Mononuclear cell (primary cell): ENCODE data around the gene PCCA. TPM values are rescaled to one million over a fixed set of nuclear protein-coding genes. Genes with fewer than 3 reads are reported as not detected.
"Not testable (repeated sequence)": the region's sequence is repeated elsewhere in the genome, so short reads cannot be mapped to it uniquely, and the experiment has no call there.

ENCODE experiments used
- H3K27me3 ChIP-seq: 2 replicates; pipeline ENCODE4 v1.6.0; 2011; ENCODE audit warnings: low read length, control low read depth; ENCODE audit not compliant: insufficient read depth
- H3K4me1 ChIP-seq: 2 replicates; pipeline ENCODE4 v1.5.1; 2011; ENCODE audit warnings: mild to moderate bottlenecking, low read length, control low read depth; ENCODE audit not compliant: insufficient read depth
- H3K4me3 ChIP-seq: 2 replicates; pipeline ENCODE4 v1.5.1; 2011; ENCODE audit warnings: mild to moderate bottlenecking, low read length, moderate library complexity
- H3K9me3 ChIP-seq: 2 replicates; pipeline ENCODE4 v1.5.1; 2011; ENCODE audit warnings: low read depth, mild to moderate bottlenecking, control low read depth, low read length
- total RNA-seq: library from RNA; depleted of rRNA; stranded (reverse); fragments of >200 nt; gene quantifications from one replicate; pipeline ENCODE4 v1.2.3, GENCODE V29; 2012

PCCA gene
- total RNA-seq, 1 donor = 7.9 TPM

DNA sequence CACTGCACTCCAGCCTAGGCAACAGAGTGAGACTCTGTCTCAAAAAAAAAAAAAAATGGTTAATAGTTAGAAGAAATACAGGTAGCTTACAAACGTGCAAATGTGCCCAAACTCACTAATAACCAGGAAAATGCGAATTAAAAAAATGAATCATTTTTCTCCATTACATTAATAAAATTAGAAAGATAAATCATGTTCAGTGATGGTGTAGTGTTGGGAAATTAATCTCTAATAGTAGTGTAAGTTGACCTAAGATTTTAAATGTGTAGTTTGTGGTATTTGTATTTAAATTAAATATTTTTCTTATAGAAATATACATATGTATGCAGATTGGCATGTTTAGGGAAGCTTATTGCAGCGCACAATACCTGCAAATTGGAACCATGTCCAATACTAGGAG lies 57.6 kb downstream of the PCCA start:
- H3K27me3 ChIP-seq = no peaks in the 10 kb centered on the region
- no peaks in the 10 kb centered on the region for H3K9me3 ChIP-seq
- no peaks in the 10 kb centered on the region for H3K4me1 ChIP-seq
- H3K4me3 ChIP-seq = no peak overlapping the region

DNA sequence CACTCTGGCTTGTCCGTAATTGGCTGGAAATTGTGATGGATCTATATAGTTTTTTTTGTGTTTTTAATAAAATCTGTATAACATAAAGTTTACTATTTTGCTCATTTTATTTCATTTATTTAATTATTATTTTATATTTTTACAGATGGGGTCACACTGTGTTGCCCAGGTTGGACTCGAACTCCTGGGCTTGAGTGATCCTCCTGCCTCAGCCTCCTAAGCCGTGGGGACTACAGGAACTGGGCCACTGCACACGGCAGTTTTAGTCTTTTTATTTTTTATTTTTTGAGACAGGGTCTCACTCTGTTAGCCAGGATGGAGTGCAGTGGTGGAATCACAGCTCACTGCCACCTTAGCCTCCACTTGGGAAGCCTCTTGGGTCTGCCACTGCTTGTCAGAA lies 58.9 kb downstream of the PCCA start:
- Histone ChIP-seq H3K27me3 (no peaks in the 10 kb centered on the region), H3K4me1 (no peaks in the 10 kb centered on the region), H3K4me3 (no peak overlapping the region), H3K9me3 (no peaks in the 10 kb centered on the region)

- no peak overlapping the region for H3K4me3 ChIP-seq
- no peaks in the 10 kb centered on the region for H3K27me3 ChIP-seq
- no peaks in the 10 kb centered on the region for H3K4me1 ChIP-seq
- no peaks in the 10 kb centered on the region for H3K9me3 ChIP-seq
Measured at GRCh38 chr13:100148422-100148821, 59.5 kb downstream of the PCCA start.

DNA sequence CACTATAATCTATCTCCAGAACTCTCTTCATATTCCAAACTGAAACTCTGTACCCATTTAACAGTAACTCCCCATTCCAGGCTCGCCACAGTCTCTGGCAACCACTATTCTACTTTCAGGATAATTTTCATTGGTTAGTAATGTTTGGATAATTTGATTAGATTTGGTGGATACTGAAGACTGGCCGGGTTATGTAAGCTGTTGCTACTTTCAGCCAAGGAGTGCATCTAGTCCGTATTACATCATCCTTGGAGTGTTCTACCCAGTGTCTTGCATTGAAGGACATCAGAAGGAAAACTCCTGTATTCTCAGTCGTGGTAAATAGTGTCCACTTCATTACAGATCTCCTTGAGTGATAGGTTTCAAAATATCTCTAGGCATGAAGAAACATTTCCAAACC lies 60.5 kb downstream of the PCCA start:
- Histone ChIP-seq H3K4me3 (no peak overlapping the region), H3K4me1 (no peaks in the 10 kb centered on the region), H3K27me3 (no peaks in the 10 kb centered on the region), H3K9me3 (no peaks in the 10 kb centered on the region)

GRCh38 chr13:100150711-100151110 lies 61.8 kb downstream of the PCCA start:
- H3K27me3 ChIP-seq, H3K4me1 ChIP-seq, H3K9me3 ChIP-seq, H3K4me3 ChIP-seq: not testable (repeated sequence)

DNA sequence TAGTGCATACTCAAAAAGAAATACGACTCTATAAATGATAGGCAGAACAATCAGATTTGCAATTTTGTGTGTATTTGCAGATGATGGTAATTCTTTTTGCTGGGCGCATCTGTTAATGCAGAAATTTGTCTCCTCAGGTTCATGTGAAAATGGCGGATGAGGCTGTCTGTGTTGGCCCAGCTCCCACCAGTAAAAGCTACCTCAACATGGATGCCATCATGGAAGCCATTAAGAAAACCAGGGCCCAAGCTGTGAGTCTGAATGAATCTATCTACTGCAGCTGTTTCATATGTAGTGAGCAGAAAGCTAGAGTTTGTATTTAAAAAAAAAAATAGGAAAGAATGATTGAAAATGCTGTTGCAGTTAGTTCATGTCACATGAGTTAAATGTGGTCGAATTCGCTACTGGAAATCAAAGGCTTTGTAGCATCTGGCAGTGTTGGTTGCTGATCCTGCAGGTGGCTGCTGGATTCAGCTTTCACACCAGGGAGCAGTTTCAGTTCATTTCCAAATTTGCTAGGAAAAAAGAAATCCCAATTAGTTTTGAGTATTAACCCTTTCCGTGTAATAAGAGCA lies 66.0 kb downstream of the PCCA start:
- Histone ChIP-seq H3K4me1 (no peaks in the 10 kb centered on the region), H3K9me3 (no peaks in the 10 kb centered on the region), H3K4me3 (no peak overlapping the region), H3K27me3 (no peaks in the 10 kb centered on the region)

DNA sequence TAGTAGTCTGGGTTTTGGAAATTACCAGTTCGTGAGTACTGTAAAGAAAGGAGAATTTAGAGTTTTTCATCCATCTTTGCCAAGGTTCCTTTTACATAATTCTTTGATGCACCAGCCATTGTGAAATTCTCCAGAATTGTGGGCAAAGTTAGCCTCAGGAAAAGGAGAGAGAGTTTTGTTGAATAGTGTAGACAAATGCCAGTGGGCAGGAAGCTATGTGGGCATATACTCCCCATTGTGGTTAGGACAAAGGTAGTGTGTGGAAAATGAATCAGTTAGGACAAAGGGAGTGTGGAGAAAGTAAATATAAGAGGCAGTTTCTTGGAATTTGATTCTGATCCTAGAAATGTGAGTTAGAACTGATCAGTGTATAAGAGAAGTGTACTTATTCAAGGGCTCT lies 67.9 kb downstream of the PCCA start:
- Histone ChIP-seq H3K27me3 (no peaks in the 10 kb centered on the region), H3K9me3 (no peaks in the 10 kb centered on the region), H3K4me3 (no peak overlapping the region), H3K4me1 (no peaks in the 10 kb centered on the region)

DNA sequence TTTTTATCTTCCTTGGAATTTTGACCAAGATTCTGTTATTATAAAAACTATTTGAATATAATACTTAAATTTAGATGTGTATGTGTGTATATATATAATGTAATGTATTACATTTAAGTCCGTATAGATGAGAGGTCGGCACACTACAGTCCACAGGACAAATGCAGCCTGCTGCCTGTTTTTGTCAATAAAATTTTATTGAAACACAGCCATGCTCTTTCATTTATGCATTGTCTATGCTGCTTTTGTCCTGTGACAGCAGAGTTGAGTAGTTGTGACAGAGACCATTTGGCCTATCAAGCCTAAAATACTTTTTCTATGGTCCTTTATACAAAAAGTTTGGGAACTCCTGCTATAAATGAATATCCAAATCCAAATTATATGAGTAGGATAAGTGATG lies 69.7 kb downstream of the PCCA start:
- no peaks in the 10 kb centered on the region for H3K9me3 ChIP-seq
- H3K4me1 ChIP-seq = no peaks in the 10 kb centered on the region
- H3K27me3 ChIP-seq = no peaks in the 10 kb centered on the region
- H3K4me3 ChIP-seq = no peak overlapping the region

- Histone ChIP-seq H3K9me3 (no peaks in the 10 kb centered on the region), H3K4me3 (no peak overlapping the region), H3K4me1 (no peaks in the 10 kb centered on the region), H3K27me3 (no peaks in the 10 kb centered on the region)
Measured at GRCh38 chr13:100159584-100159983, 70.7 kb downstream of the PCCA start.

DNA sequence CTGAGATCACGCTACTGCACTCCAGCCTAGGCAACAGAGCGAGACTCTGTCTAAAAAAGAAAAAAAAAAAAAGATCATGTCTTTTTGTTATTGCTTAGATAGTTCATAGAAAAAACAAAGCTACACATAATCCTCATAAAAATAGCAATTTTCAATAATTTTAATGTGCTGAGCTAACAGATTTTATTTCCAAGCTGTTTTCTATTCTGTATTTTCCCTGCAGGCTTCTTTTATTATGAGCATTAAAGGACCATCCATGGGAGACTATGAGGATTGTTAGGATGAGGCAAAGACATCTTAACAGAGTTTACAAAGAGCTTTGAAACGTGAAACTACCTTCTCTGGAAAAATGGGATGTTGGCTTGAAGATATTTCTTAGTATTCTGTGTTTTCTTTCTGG lies 71.6 kb downstream of the PCCA start:
- no peaks in the 10 kb centered on the region for H3K27me3 ChIP-seq

DNA sequence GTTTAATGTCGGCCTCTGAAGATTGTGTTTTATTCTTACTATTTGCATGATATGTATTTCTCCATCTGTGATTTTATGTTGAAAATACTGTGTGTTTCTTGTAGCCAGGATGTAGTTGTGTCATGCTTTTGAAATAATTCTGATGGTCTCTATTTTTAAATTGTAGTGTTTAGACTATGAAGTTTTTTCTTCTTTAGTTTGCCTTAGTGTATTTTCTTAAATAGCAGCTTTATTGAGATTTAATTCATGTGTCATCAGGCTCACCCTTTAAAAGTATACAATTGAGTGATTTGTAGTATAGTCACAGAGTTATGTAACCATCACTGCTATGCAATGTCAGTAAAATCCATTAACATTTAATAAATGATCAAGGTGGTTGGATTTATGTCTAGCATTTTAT lies 74.5 kb downstream of the PCCA start:
- H3K4me3 ChIP-seq = no peak overlapping the region
- no peaks in the 10 kb centered on the region for H3K4me1 ChIP-seq
- H3K9me3 ChIP-seq = no peaks in the 10 kb centered on the region
- H3K27me3 ChIP-seq = no peaks in the 10 kb centered on the region

More for the DNA sequence above, 71.6 kb downstream of the PCCA start:
- Histone ChIP-seq H3K4me1 (no peaks in the 10 kb centered on the region), H3K9me3 (no peaks in the 10 kb centered on the region), H3K4me3 (no peak overlapping the region)

- Histone ChIP-seq H3K4me3 (no peak overlapping the region), H3K4me1 (no peaks in the 10 kb centered on the region), H3K27me3 (no peaks in the 10 kb centered on the region), H3K9me3 (no peaks in the 10 kb centered on the region)
Measured at GRCh38 chr13:100173203-100173602, 84.3 kb downstream of the PCCA start.

- H3K9me3 ChIP-seq, H3K4me3 ChIP-seq, H3K4me1 ChIP-seq, H3K27me3 ChIP-seq: not testable (repeated sequence)
Measured at GRCh38 chr13:100174455-100174854, 85.6 kb downstream of the PCCA start.

DNA sequence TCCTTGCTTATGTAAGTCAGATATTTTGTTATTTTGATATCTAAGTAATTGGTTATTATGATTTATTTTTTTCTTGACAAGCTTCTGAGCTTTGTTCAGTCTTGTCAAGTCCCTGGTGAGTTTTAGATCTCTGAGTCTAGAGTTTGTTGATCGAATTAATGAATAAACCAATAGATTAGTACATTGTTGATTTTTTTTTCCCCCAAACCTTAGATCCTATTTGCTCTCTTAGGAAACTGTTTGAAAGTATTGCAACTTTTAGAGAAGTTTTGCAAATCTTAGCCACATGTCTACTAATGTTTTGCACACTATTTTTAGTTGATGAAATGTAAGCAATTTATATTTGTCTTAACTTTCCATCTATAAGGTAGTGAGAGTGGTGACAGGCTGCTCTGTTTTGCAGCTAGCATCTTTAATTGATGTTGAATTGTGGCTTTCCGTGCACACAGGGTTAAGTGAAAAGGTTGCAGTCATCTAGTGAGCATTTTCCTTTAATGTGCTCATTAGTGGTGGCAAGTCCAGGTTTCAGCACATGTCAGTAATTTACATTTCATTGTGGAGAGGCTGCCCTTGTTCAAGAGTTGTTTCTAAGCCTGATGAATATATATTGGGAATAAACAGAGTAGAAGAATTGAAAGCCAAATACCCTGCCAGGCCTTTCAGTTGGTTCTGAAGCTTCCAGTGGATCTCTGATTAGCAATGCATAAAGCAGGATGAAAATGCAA lies 86.3 kb downstream of the PCCA start:
- no peaks in the 10 kb centered on the region for H3K9me3 ChIP-seq
- no peaks in the 10 kb centered on the region for H3K27me3 ChIP-seq
- H3K4me3 ChIP-seq = no peak overlapping the region
- H3K4me1 ChIP-seq = no peaks in the 10 kb centered on the region

- H3K4me1 ChIP-seq = no peaks in the 10 kb centered on the region
Measured at GRCh38 chr13:100175803-100176182, 86.9 kb downstream of the PCCA start.

DNA sequence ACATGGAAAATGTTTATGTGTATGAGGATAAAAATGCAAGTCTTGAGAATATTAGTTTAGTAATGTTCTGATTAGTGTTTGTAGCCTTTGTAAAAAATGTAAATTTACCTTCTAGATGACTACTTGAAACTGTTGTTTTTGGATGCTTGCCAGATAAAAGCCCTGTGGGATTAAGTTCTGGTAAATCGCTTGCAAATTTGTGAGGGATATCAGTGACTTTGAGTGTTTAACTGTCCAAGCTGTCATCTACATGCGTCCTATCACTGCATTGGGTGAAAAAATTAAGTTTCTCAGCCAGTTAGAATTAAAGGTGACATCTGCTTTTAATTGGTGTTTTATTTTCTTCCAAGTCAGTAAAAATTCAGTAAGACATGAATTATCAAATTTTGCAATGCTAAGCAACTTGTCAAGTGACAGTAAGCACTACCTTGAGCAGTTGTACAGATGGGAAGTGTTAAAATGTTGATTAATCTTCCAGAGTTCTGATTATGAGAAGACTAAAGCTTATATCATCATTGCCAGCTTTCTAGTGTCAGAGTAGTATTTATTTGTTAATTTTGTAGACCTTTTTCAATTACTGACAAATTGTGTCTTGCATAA lies 88.0 kb downstream of the PCCA start:
- no peaks in the 10 kb centered on the region for H3K27me3 ChIP-seq
- no peaks in the 10 kb centered on the region for H3K9me3 ChIP-seq
- H3K4me1 ChIP-seq = no peaks in the 10 kb centered on the region
- no peak overlapping the region for H3K4me3 ChIP-seq

More at GRCh38 chr13:100175803-100176182, 86.9 kb downstream of the PCCA start:
- no peak overlapping the region for H3K4me3 ChIP-seq
- no peaks in the 10 kb centered on the region for H3K27me3 ChIP-seq
- H3K9me3 ChIP-seq = no peaks in the 10 kb centered on the region
